GM12874 (cell line): ENCODE results near the gene S100Z.

Experiments
- CTCF ChIP-seq: IDR thresholded peaks from 2 replicates; pipeline ENCODE4 v1.5.1; 2011; ENCODE audit warnings: low read depth, mild to moderate bottlenecking, control low read depth, low read length, moderate library complexity; ENCODE audit not compliant: insufficient read depth

Gene S100Z

GRCh38 chr5:76841361-76841760, 8.5 kb upstream of the S100Z start:
- no peak for TF ChIP-seq CTCF

- TF ChIP-seq CTCF = no peak
Measured at GRCh38 chr5:76845890-76846289, 3.9 kb upstream of the S100Z start.

- no peak for TF ChIP-seq CTCF
Measured at GRCh38 chr5:76850543-76851145, 830 bp downstream of the S100Z start.

- TF ChIP-seq CTCF = no peak
Measured at GRCh38 chr5:76851728-76852369, 2.0 kb downstream of the S100Z start.

- no peak for TF ChIP-seq CTCF
Measured at GRCh38 chr5:76852772-76853171, 3.0 kb downstream of the S100Z start.

- TF ChIP-seq CTCF = no peak
Measured at GRCh38 chr5:76854644-76855043, 4.8 kb downstream of the S100Z start.

GRCh38 chr5:76855961-76856360, 6.1 kb downstream of the S100Z start:
- TF ChIP-seq CTCF = no peak
